Right cardiac atrium (tissue), 5 donors: ENCODE data around the gene CNTN1. TPM values are rescaled to one million over a fixed set of nuclear protein-coding genes. Genes with fewer than 3 reads are reported as not detected.
A peak's percentile ranks its signal among the peaks of the same experiment; 100 is the strongest.

ENCODE experiments used
- ATAC-seq, 2 donors: fragments of 200-7000 bp; cut with Tn5 transposase; one replicate each; pipeline versions ENCODE4 v1.8.0 to v1.9.1; 2020; ENCODE audit warnings: moderate library complexity in 2 of 2, mild to moderate bottlenecking in 1 of 2
- DNase-seq, 3 donors: peaks; one replicate each; pipeline ENCODE4 v3.0.0-alpha.2; 2020
- H3K27ac ChIP-seq: one replicate; pipeline ENCODE4 v1.5.1; 2013; ENCODE audit warnings: mild to moderate bottlenecking, low read length, control low read depth, moderate library complexity
- H3K27me3 ChIP-seq: one replicate; pipeline ENCODE4 v1.6.1; 2013; ENCODE audit not compliant: control insufficient read depth, insufficient read depth
- H3K4me1 ChIP-seq: one replicate; pipeline ENCODE4 v1.6.1; 2013; ENCODE audit warnings: low read length; ENCODE audit not compliant: control insufficient read depth, insufficient read depth
- H3K4me3 ChIP-seq: one replicate; pipeline ENCODE4 v1.5.1; 2013; ENCODE audit warnings: low read length, control low read depth
- H3K9me3 ChIP-seq: one replicate; pipeline ENCODE4 v1.6.1; 2013; ENCODE audit warnings: low read length; ENCODE audit not compliant: control insufficient read depth
- WGBS: extraction: QIAGEN DNeasy Blood & Tissue Kit; methylation state at CpG from one replicate; pipeline ENCODE4 v1.1.7; 2013; 5-methylcytosine and 5-hydroxymethylcytosine counted together
- intact Hi-C, 4 donors: fragments of 100-400 bp; cut with DNase I; formaldehyde crosslinking; loops; one replicate each; pipeline versions ENCODE4 v1.11.0 to v1.14.0; 2022 to 2023
- polyA plus RNA-seq: library from polyadenylated mRNA; stranded (reverse); fragments of 200-250 nt; gene quantifications from one replicate; pipeline ENCODE4 v1.2.3, GENCODE V29; 2013
- total RNA-seq, 4 donors: library from RNA; stranded (reverse); fragmentation: NEBNext Ultra II Directional; extraction: Animal tissue kit (Norgen Biotek cat#: 25700); gene quantifications; one replicate each; pipeline ENCODE4 v1.2.1, GENCODE V29; 2021
- donor health status: healthy with polysubstance abuse.
- donor health status: DM: no; HTN: yes; CAD: no.
- donor health status: DM: no; HTN: no; CAD: no.
- donor health status: DM: no; HTN: yes; CAD: no; lungs with severe emphysema.
- donor health status: DM: yes; HTN: yes; CAD: no.

CNTN1 gene
- total and polyA plus RNA-seq, 5 donors: 0.40 to 0.94 (median 0.53) TPM

DNA sequence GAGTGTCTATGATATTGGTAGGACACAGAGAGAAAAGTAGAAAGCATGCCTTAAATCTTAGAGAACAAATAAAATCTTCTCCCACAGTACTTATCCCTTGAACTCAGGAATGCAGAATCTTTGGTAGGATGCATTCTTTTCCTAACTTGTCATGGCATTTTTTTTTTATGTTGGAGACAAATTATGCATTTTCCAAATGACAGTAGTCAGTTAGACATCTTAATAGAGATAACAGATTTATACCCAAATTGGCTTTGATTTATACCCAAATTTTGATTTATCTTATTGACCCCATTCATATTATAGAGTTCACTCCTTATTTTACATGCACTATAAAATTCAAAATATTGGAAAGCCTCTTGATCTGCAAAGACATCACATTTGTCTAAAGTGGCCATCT, 132.9 kb downstream of the CNTN1 start:
- intact Hi-C loops: no loop called here
- DNase-seq: no peak
- Histone ChIP-seq H3K9me3 (no peaks in the 10 kb centered on the region), H3K27ac (no peak overlapping the region), H3K4me3 (no peak overlapping the region), H3K27me3 (no peaks in the 10 kb centered on the region), H3K4me1 (no peaks in the 10 kb centered on the region)
- ATAC-seq: no peak

DNA sequence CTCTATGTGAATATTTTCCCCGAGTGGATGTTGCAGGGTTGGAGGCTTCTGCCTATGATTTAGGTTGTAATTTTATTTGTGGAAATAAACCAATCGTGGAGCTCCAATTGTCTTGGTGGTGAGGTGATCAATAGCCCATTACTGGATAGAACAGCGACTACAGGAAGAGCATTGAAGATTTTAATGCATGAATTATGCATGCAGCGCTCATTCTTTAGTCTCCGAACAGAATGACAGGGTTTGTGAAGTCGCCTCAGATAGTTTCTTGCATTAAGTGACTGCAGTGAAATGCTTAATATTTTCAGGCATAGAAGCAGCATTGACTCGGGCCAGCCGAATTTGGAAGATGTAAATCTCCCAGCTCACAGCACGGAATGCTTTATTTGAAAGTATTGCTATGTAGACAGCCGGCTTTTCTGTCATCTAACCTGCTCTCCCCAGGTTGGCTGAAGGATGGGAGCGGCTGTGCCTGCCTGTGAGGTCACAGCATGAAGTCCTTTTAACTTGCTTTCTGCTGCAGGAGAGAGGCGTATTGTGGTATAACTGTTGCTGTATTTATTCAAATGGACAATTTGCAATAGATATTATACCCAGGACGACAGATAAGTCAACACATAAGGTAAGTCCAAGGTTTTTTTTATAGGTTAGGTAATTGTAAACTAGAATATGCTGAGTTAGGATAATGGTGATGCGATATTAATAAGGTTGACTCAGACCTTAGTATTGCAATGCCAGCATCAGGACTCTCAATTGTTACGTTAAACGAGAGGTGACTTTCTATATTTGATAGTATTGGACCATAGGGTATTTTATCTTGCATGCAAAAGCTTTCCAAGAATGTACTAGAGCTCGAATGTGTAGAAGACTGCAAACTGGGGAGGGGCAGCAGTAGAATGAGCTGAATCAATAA, 135.7 kb downstream of the CNTN1 start:
- no peaks in the 10 kb centered on the region for H3K4me1 ChIP-seq
- DNase-seq: no peak
- 34% methylated on average over 17 of the region's 17 CpGs for WGBS
- no peak for ATAC-seq
- intact Hi-C loops: no loop called here
- no peak overlapping the region for H3K4me3 ChIP-seq
- no peaks in the 10 kb centered on the region for H3K9me3 ChIP-seq
- no peak overlapping the region for H3K27ac ChIP-seq
- H3K27me3 ChIP-seq: no peaks in the 10 kb centered on the region

DNA sequence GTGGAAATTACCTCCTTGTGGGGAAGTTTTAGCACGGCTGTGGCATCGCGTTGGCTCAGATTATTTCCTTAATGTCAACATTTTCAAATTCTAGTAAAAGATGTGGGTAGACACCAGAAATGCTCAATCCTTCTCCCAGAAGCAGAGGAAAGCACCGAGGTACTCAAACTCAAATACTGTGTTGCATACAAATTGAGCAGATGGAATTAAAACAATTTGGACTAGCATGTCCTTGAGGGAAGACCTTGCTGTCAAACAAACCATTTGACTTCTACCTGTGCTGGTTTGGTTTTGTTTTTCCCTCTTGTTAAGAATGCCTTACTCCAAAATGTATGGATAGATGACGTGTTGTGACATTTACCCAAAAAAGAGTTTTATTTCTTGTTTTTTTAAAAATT, 136.4 kb downstream of the CNTN1 start:
- Histone ChIP-seq H3K9me3 (no peaks in the 10 kb centered on the region), H3K27me3 (no peaks in the 10 kb centered on the region), H3K4me1 (no peaks in the 10 kb centered on the region), H3K27ac (no peak overlapping the region), H3K4me3 (no peak overlapping the region)
- 70% methylated on average over 5 of the region's 5 CpGs for WGBS
- DNase-seq (no peak), ATAC-seq (no peak)
- intact Hi-C loops: no loop called here

DNA sequence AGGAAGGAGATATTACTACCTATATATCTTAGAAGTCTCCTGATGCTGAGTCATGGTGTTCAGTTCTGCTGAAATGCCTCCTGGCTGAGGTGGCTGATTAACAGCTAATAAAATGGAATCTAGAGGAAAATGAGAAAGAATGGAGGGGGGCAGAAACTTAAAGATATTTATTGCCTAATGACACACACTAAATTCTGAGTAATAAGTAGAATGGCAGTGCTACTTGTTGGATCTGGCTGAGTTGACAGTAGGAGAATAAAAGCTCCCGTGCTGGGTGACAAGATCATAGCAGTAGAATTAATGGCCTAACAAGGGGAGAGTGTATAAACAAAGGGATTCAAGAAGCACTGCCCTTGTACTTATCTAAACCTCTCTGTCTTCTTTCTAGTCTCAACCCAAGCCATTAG, 137.5 kb downstream of the CNTN1 start:
- H3K4me1 ChIP-seq: no peaks in the 10 kb centered on the region
- H3K4me3 ChIP-seq: no peak overlapping the region
- intact Hi-C loops: no loop called here
- no peaks in the 10 kb centered on the region for H3K27me3 ChIP-seq
- no peak overlapping the region for H3K27ac ChIP-seq
- no peak for DNase-seq
- H3K9me3 ChIP-seq: no peaks in the 10 kb centered on the region
- ATAC-seq: no peak
- 62% methylated on average over 1 of the region's 1 CpG for WGBS

DNA sequence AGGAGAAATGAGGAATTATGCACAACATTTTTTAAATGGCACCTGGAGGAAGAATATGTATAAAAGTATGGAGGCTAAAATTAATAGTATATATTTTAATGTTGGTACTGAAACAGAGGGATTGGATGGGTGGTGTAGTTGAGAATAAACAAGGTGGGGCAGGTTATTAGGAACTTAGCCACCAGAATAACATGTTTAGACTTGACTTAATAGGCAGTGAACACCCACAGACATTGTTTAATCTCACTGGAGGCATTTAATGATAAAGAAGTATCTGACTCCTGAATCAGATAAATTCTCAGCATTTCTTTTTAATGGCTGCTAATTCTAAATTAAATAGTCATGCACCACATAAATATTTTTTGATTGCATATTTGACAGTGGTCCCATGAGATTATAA, 139.7 kb downstream of the CNTN1 start:
- no peaks in the 10 kb centered on the region for H3K9me3 ChIP-seq
- intact Hi-C loops: no loop called here
- H3K4me3 ChIP-seq: no peak overlapping the region
- DNase-seq (no peak), ATAC-seq (no peak)
- no peak overlapping the region for H3K27ac ChIP-seq
- H3K4me1 ChIP-seq: no peaks in the 10 kb centered on the region
- H3K27me3 ChIP-seq: no peaks in the 10 kb centered on the region

DNA sequence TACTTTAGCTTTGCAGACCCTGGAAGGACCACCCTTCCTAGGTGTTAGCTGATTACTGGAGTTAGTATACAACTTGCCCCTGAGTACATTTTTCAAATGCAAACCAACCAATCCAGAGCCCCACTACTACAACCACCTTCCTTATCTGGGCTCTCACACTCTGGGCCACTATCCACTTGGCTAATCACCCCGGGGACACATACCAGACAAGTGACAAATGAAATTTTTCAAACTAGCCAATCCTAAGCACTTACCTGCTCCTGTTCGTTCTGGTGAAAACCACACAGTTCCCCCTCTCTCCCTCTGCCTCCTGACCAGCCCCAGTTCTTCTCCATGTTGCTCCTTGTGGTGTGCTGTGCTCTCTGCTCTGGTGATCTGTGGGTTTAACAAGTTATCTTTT, 140.4 kb downstream of the CNTN1 start:
- WGBS: 40% methylated on average over 2 of the region's 2 CpGs
- H3K4me3 ChIP-seq: no peak overlapping the region
- H3K27ac ChIP-seq: no peak overlapping the region
- H3K27me3 ChIP-seq: no peaks in the 10 kb centered on the region
- H3K4me1 ChIP-seq: no peaks in the 10 kb centered on the region
- ATAC-seq (no peak), DNase-seq (no peak)
- intact Hi-C loops: no loop called here
- no peaks in the 10 kb centered on the region for H3K9me3 ChIP-seq

DNA sequence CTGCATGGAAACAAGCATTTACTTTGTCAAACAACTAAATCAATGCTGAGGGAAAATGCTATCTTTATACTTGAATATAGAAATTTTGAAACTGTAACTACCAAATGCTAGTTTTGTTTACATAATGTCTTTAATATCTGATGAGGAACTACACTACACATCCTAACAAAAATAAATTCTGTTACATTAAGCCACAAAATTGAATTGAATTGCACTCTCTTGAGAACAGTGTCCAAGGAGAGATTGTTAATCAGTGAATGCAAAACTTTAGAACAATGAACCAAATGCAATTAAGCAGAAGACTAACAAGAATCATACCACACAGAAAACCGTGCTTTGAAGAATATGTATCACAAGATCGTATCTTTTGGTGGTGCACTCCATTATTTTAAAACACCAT, 141.6 kb downstream of the CNTN1 start:
- Histone ChIP-seq H3K27ac (no peak overlapping the region), H3K9me3 (no peaks in the 10 kb centered on the region), H3K4me3 (no peak overlapping the region), H3K4me1 (no peaks in the 10 kb centered on the region), H3K27me3 (no peaks in the 10 kb centered on the region)
- intact Hi-C loops: no loop called here
- DNase-seq: no peak
- ATAC-seq: no peak
- 91% methylated on average over 2 of the region's 2 CpGs for WGBS

DNA sequence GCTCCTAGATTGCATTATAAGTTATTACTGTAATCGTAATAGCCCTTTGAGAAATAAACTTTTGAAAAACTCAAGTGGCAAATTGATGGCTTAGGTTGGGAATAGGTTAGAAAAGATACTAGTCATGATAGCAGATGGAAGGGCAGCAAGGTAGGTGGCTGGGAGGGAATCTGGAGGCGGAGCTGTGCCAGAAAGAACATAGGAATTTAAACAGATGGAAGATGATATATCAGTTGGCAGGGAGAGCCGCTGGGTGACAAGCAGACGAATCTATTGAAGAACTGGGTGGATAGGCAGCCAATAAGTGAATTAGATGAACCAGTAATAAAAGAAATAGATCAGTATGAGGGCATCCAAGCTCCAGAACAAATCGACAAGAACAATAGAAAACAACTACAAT, 142.1 kb downstream of the CNTN1 start:
- DNase-seq: no peak
- 83% methylated on average over 5 of the region's 5 CpGs for WGBS
- no peaks in the 10 kb centered on the region for H3K27me3 ChIP-seq
- intact Hi-C loops: no loop called here
- no peaks in the 10 kb centered on the region for H3K9me3 ChIP-seq
- no peak overlapping the region for H3K27ac ChIP-seq
- no peak for ATAC-seq
- no peak overlapping the region for H3K4me3 ChIP-seq
- H3K4me1 ChIP-seq: no peaks in the 10 kb centered on the region

DNA sequence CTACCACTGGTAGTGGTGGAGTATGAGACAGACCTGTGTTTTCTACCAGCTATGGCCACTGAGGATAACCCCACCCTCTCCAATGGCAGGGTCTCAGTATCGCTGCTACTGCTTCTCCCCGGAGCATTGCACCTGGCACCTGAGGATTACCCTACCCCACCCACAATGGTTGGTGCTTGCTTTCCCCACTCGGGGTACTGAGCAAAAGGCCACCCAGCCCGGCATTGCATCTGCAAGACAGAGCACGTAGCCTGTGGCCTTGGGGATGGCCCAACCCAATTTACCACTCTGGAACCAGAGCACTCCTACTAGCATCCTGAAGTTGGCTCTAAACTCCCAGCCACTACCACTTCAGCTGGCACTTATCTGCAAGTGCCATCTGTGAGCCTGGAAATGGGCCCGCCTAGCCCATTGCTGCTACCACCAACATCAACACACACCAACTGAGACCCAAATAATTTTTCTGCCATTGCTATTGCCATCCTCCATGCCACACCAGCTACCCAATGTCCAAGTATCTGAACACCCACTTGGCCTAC, 145.7 kb downstream of the CNTN1 start:
- 94% methylated on average over 6 of the region's 6 CpGs for WGBS
- ATAC-seq: no peak

DNA sequence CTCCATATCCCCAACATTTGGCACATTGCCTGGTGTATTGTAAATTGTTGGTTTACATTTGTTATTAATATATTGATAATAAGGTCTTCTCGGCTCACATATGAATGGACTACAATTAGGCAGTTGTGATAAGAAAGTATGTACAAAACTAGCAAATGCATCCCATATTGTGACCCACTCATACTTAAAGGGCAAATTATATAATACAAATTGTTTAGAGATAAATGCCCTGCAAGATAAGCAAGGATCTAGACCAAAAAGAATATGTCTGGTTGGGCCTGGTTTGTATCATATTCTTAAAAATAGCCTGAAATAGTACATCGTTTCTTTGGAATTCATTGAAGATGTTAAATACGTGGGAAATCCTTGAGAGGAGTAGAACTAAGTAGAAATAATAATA, 151.3 kb downstream of the CNTN1 start:
- no peak for DNase-seq
- H3K9me3 ChIP-seq: no peaks in the 10 kb centered on the region
- no peak overlapping the region for H3K4me3 ChIP-seq
- H3K4me1 ChIP-seq: no peaks in the 10 kb centered on the region
- H3K27me3 ChIP-seq: no peaks in the 10 kb centered on the region
- H3K27ac ChIP-seq: no peak overlapping the region
- ATAC-seq: no peak
- intact Hi-C loops: no loop called here
- 49% methylated on average over 3 of the region's 3 CpGs for WGBS

More for the DNA sequence above, 145.7 kb downstream of the CNTN1 start:
- peak in 1 of 3 donors; percentile 18 for DNase-seq
- Histone ChIP-seq H3K4me1 (no peaks in the 10 kb centered on the region), H3K4me3 (no peak overlapping the region), H3K27me3 (no peaks in the 10 kb centered on the region), H3K9me3 (no peaks in the 10 kb centered on the region), H3K27ac (no peak overlapping the region)
- intact Hi-C loops: no loop called here

DNA sequence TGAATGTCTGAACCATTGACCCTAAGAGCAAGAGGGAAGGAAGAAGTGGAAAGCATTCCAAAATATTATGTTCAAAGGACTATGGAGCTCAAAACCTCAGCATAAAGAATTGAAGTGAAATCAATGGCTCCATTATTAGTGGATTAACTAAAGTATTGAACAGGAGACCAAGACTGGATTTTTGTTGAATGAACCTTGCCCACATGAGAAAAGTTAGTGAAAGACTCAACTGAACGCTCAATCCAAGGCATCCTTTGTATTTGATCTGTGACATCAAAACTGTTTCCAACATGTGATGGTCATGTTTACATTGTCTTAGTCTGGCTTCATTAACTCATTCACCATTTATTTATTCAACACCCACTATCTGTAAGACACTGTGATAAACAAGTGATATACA, 161.0 kb downstream of the CNTN1 start:
- no peaks in the 10 kb centered on the region for H3K27me3 ChIP-seq
- no peaks in the 10 kb centered on the region for H3K4me1 ChIP-seq
- intact Hi-C loops: no loop called here
- H3K9me3 ChIP-seq: no peaks in the 10 kb centered on the region
- DNase-seq (no peak), ATAC-seq (no peak)
- no peak overlapping the region for H3K27ac ChIP-seq
- no peak overlapping the region for H3K4me3 ChIP-seq
- WGBS: 47% methylated on average over 1 of the region's 1 CpG
